SU-DHL-6 (cell line): ENCODE measurements around the gene STYXL2.

ENCODE experiments used
- H2AFZ ChIP-seq: fragments of 200-600 bp; sonication (generic); 2 replicates; pipeline ENCODE4 v1.6.1; 2014; ENCODE audit warnings: low read depth, mild to moderate bottlenecking, moderate library complexity, mixed read lengths, antibody characterized with exemption, low read length; ENCODE audit not compliant: severe bottlenecking
- H3F3A ChIP-seq: fragments of 200-600 bp; shearing (Covaris generic); 2 replicates; pipeline ENCODE4 v1.6.0; 2016; ENCODE audit warnings: antibody characterized with exemption, mild to moderate bottlenecking; ENCODE audit not compliant: insufficient read depth
- H3K27ac ChIP-seq: fragments of 200-600 bp; sonication (generic); 2 replicates; pipeline ENCODE4 v1.5.1; 2016; ENCODE audit warnings: low read depth, mild to moderate bottlenecking, low read length, moderate library complexity, mixed read lengths
- H3K27me3 ChIP-seq: fragments of 200-600 bp; sonication (generic), shearing (Covaris generic); 2 replicates; pipeline ENCODE4 v1.6.0; 2014; ENCODE audit warnings: mild to moderate bottlenecking, low read length
- H3K36me3 ChIP-seq: fragments of 200-600 bp; sonication (generic); 2 replicates; pipeline ENCODE4 v1.6.1; 2014; ENCODE audit warnings: mild to moderate bottlenecking, low read length, mixed read lengths
- H3K4me2 ChIP-seq: fragments of 300-600, 200-600 bp; shearing (Covaris generic), sonication (generic); 2 replicates; pipeline ENCODE4 v1.6.0; 2014; ENCODE audit warnings: low read length, low read depth, mild to moderate bottlenecking; ENCODE audit not compliant: poor library complexity, severe bottlenecking
- H3K4me3 ChIP-seq: fragments of 200-600 bp; sonication (generic); 2 replicates; pipeline ENCODE4 v1.5.1; 2014; ENCODE audit warnings: antibody characterized with exemption, low read length, mild to moderate bottlenecking, mixed read lengths; ENCODE audit not compliant: insufficient read depth, poor library complexity, severe bottlenecking
- H3K79me2 ChIP-seq: fragments of 200-600 bp; sonication (generic); 2 replicates; pipeline ENCODE4 v1.6.1; 2014; ENCODE audit warnings: mild to moderate bottlenecking, low read length, moderate library complexity; ENCODE audit not compliant: insufficient read depth
- H3K9ac ChIP-seq: fragments of 200-600 bp; sonication (generic); 2 replicates; pipeline ENCODE4 v1.7.0; 2014; ENCODE audit warnings: mild to moderate bottlenecking, low read length
- H3K9me2 ChIP-seq: fragments of 200-600 bp; sonication (generic); replicated peaks from 2 replicates; pipeline ENCODE4 v1.6.1; 2014; ENCODE audit warnings: low read length; ENCODE audit not compliant: insufficient read depth
- H3K9me3 ChIP-seq: fragments of 200-600 bp; sonication (generic); 2 replicates; pipeline ENCODE4 v1.6.1; 2014; ENCODE audit warnings: low read length, mixed read lengths; ENCODE audit not compliant: insufficient read depth
- H4K20me1 ChIP-seq: fragments of 200-600 bp; sonication (generic); 2 replicates; pipeline ENCODE4 v1.6.1; 2014; ENCODE audit warnings: low read depth, mild to moderate bottlenecking, antibody characterized with exemption, low read length, moderate library complexity, mixed read lengths
- CTCF ChIP-seq: fragments of 200-600 bp; sonication (generic); IDR thresholded peaks from one replicate; pipeline ENCODE4 v1.5.1; 2017; ENCODE audit warnings: antibody characterized with exemption, mild to moderate bottlenecking, low read length, moderate library complexity; ENCODE audit not compliant: insufficient read depth, poor library complexity, severe bottlenecking
- EZH2phosphoT487 ChIP-seq: fragments of 200-600 bp; sonication (generic), shearing (Covaris generic); conservative IDR thresholded peaks from 2 replicates; pipeline ENCODE4 v1.6.1; 2018; ENCODE audit warnings: mild to moderate bottlenecking, antibody characterized with exemption, low read length, moderate library complexity, mixed read lengths

The STYXL2 gene

GRCh38 chr1:167065471-167065870 lies 28.4 kb upstream of the STYXL2 start:
- Histone ChIP-seq H3K36me3 (no peaks in the 10 kb centered on the region), H4K20me1 (no peaks in the 10 kb centered on the region), H2AFZ (no peak overlapping the region), H3K9me2 (no peaks in the 10 kb centered on the region), H3K9ac (no peak overlapping the region), H3K4me3 (no peak overlapping the region), H3K9me3 (no peaks in the 10 kb centered on the region), H3F3A (no peaks in the 10 kb centered on the region), H3K4me2 (no peak overlapping the region), H3K27ac (no peak overlapping the region), H3K79me2 (no peaks in the 10 kb centered on the region), H3K27me3 (no peaks in the 10 kb centered on the region)
- no peak for TF ChIP-seq EZH2phosphoT487
- no peak for TF ChIP-seq CTCF

GRCh38 chr1:167066333-167067122 lies 27.3 kb upstream of the STYXL2 start:
- Histone ChIP-seq H3K9me2 (no peaks in the 10 kb centered on the region), H3K9me3 (no peaks in the 10 kb centered on the region), H3K79me2 (no peaks in the 10 kb centered on the region), H3F3A (no peaks in the 10 kb centered on the region), H3K9ac (no peak overlapping the region), H2AFZ (peak overlapping the region; percentile 54), H4K20me1 (no peaks in the 10 kb centered on the region), H3K4me3 (no peak overlapping the region), H3K4me2 (peak overlapping the region; percentile 57), H3K27me3 (no peaks in the 10 kb centered on the region), H3K27ac (no peak overlapping the region), H3K36me3 (no peaks in the 10 kb centered on the region)
- TF ChIP-seq EZH2phosphoT487: no peak
- TF ChIP-seq CTCF: peak; percentile 83

- no peak overlapping the region for H3K9ac ChIP-seq
- H3K27me3 ChIP-seq: no peaks in the 10 kb centered on the region
- no peak overlapping the region for H3K4me3 ChIP-seq
- H3K79me2 ChIP-seq: no peaks in the 10 kb centered on the region
- H3K36me3 ChIP-seq: no peaks in the 10 kb centered on the region
- H3F3A ChIP-seq: no peaks in the 10 kb centered on the region
- no peaks in the 10 kb centered on the region for H3K9me2 ChIP-seq
- H3K27ac ChIP-seq: no peak overlapping the region
- H3K4me2 ChIP-seq: no peak overlapping the region
- no peaks in the 10 kb centered on the region for H4K20me1 ChIP-seq
- H2AFZ ChIP-seq: no peak overlapping the region
- H3K9me3 ChIP-seq: no peaks in the 10 kb centered on the region
- TF ChIP-seq CTCF: no peak
- TF ChIP-seq EZH2phosphoT487: no peak
Measured at GRCh38 chr1:167067904-167068303, 26.0 kb upstream of the STYXL2 start.
